MM.1S (cell line): ENCODE results near the gene L3MBTL3.

Experiments used
- DNase-seq: peaks from one replicate; pipeline ENCODE4 v3.0.0-alpha.2; 2015
- H2AFZ ChIP-seq: fragments of 300-600 bp; sonication (generic); 2 replicates; pipeline ENCODE4 v1.6.0; 2016; ENCODE audit warnings: antibody characterized with exemption, low read length
- H3F3A ChIP-seq: fragments of 300-600 bp; sonication (generic); 2 replicates; pipeline ENCODE4 v1.6.1; 2016; ENCODE audit warnings: mild to moderate bottlenecking, antibody characterized with exemption, low read length, moderate library complexity, mixed read lengths; ENCODE audit not compliant: insufficient read depth
- H3K27ac ChIP-seq: fragments of 300-600 bp; sonication (generic); 2 replicates; pipeline ENCODE4 v1.5.1; 2016; ENCODE audit warnings: mild to moderate bottlenecking, low read length
- H3K27me3 ChIP-seq: fragments of 300-600 bp; sonication (generic); replicated peaks from 2 replicates; pipeline ENCODE4 v1.6.0; 2016; ENCODE audit warnings: low read length; ENCODE audit not compliant: insufficient read depth
- H3K36me3 ChIP-seq: fragments of 300-600 bp; sonication (generic); replicated peaks from 2 replicates; pipeline ENCODE4 v1.6.1; 2016; ENCODE audit warnings: mild to moderate bottlenecking, low read length, mixed read lengths; ENCODE audit not compliant: insufficient read depth
- H3K4me1 ChIP-seq: fragments of 300-600 bp; sonication (generic); 2 replicates; pipeline ENCODE4 v1.6.1; 2016; ENCODE audit warnings: low read length, mixed read lengths
- H3K4me2 ChIP-seq: fragments of 300-600 bp; sonication (generic); 2 replicates; pipeline ENCODE4 v1.6.0; 2016; ENCODE audit warnings: low read depth, low read length
- H3K4me3 ChIP-seq: fragments of 300-600 bp; sonication (generic); 2 replicates; pipeline ENCODE4 v1.5.1; 2016; ENCODE audit warnings: low read length, mixed read lengths
- H3K79me2 ChIP-seq: fragments of 300-600 bp; sonication (generic); 2 replicates; pipeline ENCODE4 v1.6.1; 2016; ENCODE audit warnings: mixed run types, low read length, mixed read lengths
- H3K9ac ChIP-seq: fragments of 300-600 bp; sonication (generic); 2 replicates; pipeline ENCODE4 v1.6.1; 2016; ENCODE audit warnings: low read length, mixed read lengths
- H3K9me2 ChIP-seq: fragments of 300-600 bp; sonication (generic); replicated peaks from 2 replicates; pipeline ENCODE4 v1.6.1; 2016; ENCODE audit warnings: mild to moderate bottlenecking, low read length, mixed read lengths; ENCODE audit not compliant: insufficient read depth
- H3K9me3 ChIP-seq: fragments of 300-600 bp; sonication (generic); replicated peaks from 2 replicates; pipeline ENCODE4 v1.6.1; 2016; ENCODE audit warnings: mild to moderate bottlenecking, low read length, mixed read lengths; ENCODE audit not compliant: insufficient read depth
- H4K20me1 ChIP-seq: fragments of 300-600 bp; sonication (generic); 2 replicates; pipeline ENCODE4 v1.6.1; 2016; ENCODE audit warnings: mild to moderate bottlenecking, low read length, moderate library complexity, mixed read lengths; ENCODE audit not compliant: insufficient read depth
- CTCF ChIP-seq: fragments of 300-600 bp; sonication (generic); IDR thresholded peaks from 2 replicates; pipeline ENCODE4 v1.5.1; 2016; ENCODE audit warnings: antibody characterized with exemption, low read length, mixed read lengths
- EZH2 ChIP-seq: fragments of 300-600 bp; sonication (generic); optimal IDR thresholded peaks from 2 replicates; pipeline ENCODE3; 2017; ENCODE audit warnings: low read depth, mild to moderate bottlenecking, antibody characterized with exemption, low read length, mixed read lengths
- EZH2phosphoT487 ChIP-seq: fragments of 300-600 bp; sonication (generic); IDR thresholded peaks from 2 replicates; pipeline ENCODE4 v1.6.1; 2018; ENCODE audit warnings: antibody characterized with exemption, low read length

The L3MBTL3 gene

GRCh38 chr6:130009146-130009545 lies 9.2 kb upstream of the L3MBTL3 start:
- Histone ChIP-seq H3F3A (no peaks in the 10 kb centered on the region), H3K79me2 (no peaks in the 10 kb centered on the region), H3K9ac (no peak overlapping the region), H3K27me3 (no peaks in the 10 kb centered on the region), H3K4me1 (no peaks in the 10 kb centered on the region), H3K27ac (no peak overlapping the region), H3K36me3 (no peaks in the 10 kb centered on the region), H3K4me2 (no peak overlapping the region), H3K4me3 (no peak overlapping the region), H3K9me3 (no peaks in the 10 kb centered on the region), H2AFZ (no peak overlapping the region), H4K20me1 (no peaks in the 10 kb centered on the region), H3K9me2 (no peaks in the 10 kb centered on the region)
- DNase-seq: no peak
- TF ChIP-seq CTCF: no peak
- TF ChIP-seq EZH2phosphoT487: no peak

- no peak for DNase-seq
- Histone ChIP-seq H3K27ac (no peak overlapping the region), H3K4me3 (no peak overlapping the region), H3K27me3 (no peaks in the 10 kb centered on the region), H4K20me1 (no peaks in the 10 kb centered on the region), H3K9ac (no peak overlapping the region), H3F3A (no peaks in the 10 kb centered on the region), H2AFZ (no peak overlapping the region), H3K79me2 (no peaks in the 10 kb centered on the region), H3K4me2 (no peak overlapping the region), H3K9me3 (no peaks in the 10 kb centered on the region), H3K36me3 (no peaks in the 10 kb centered on the region), H3K4me1 (no peaks in the 10 kb centered on the region), H3K9me2 (no peaks in the 10 kb centered on the region)
- TF ChIP-seq CTCF: no peak
- TF ChIP-seq EZH2: no peak
- no peak for TF ChIP-seq EZH2phosphoT487
These were observed 8.0 kb upstream of the L3MBTL3 start for GRCh38 chr6:130010387-130010786.

GRCh38 chr6:130012728-130013127 lies 5.7 kb upstream of the L3MBTL3 start:
- H3K27me3 ChIP-seq: no peaks in the 10 kb centered on the region
- peaks cover 1% of the 10 kb centered on the region; the same call in 1 of the 2 replicates for H3K4me1 ChIP-seq
- H3F3A ChIP-seq: no peaks in the 10 kb centered on the region
- H3K27ac ChIP-seq: no peak overlapping the region
- no peak overlapping the region for H2AFZ ChIP-seq
- no peaks in the 10 kb centered on the region for H3K36me3 ChIP-seq
- DNase-seq: no peak
- no peak overlapping the region for H3K4me3 ChIP-seq
- H3K9me3 ChIP-seq: no peaks in the 10 kb centered on the region
- no peaks in the 10 kb centered on the region for H3K9me2 ChIP-seq
- TF ChIP-seq EZH2phosphoT487: no peak
- no peak for TF ChIP-seq CTCF
- TF ChIP-seq EZH2: no peak
- H3K4me2 ChIP-seq: no peak overlapping the region
- no peaks in the 10 kb centered on the region for H3K79me2 ChIP-seq
- H4K20me1 ChIP-seq: no peaks in the 10 kb centered on the region
- no peak overlapping the region for H3K9ac ChIP-seq
